ENCODE measurements around the gene SYAP1.

DNA sequence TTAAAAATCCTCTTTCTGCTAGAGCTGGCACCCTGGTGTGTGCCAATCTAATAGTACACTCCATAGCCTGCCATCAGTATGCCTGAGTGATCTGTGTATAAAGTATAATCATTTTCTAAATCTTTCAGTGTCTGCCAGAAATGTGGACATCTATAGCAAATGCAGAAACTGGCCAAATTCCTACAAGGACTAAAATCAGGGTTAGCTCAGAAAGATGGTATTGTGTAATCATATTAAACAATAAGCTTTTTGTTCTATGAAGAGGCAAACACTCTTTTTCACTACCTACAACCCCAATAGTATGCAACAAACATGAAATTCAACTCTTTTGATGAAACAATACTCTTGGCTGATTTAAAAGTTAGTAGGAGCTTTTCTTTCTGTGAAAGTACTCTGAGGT, 59.1 kb downstream of the SYAP1 start:
- TF ChIP-seq, protein P1, sequence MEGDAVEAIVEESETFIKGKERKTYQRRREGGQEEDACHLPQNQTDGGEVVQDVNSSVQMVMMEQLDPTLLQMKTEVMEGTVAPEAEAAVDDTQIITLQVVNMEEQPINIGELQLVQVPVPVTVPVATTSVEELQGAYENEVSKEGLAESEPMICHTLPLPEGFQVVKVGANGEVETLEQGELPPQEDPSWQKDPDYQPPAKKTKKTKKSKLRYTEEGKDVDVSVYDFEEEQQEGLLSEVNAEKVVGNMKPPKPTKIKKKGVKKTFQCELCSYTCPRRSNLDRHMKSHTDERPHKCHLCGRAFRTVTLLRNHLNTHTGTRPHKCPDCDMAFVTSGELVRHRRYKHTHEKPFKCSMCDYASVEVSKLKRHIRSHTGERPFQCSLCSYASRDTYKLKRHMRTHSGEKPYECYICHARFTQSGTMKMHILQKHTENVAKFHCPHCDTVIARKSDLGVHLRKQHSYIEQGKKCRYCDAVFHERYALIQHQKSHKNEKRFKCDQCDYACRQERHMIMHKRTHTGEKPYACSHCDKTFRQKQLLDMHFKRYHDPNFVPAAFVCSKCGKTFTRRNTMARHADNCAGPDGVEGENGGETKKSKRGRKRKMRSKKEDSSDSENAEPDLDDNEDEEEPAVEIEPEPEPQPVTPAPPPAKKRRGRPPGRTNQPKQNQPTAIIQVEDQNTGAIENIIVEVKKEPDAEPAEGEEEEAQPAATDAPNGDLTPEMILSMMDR (conservative IDR thresholded peaks at IDR 0.05 in 1 of 2, IDR thresholded peaks at IDR 0.05 in 1 of 2; ENCODE audit: low read depth in 1 of 2, low read length in 2 of 2), result no peak
- TF ChIP-seq EZH2 (IDR thresholded peaks at IDR 0.05; ENCODE audit: low read length, missing control alignments), result no peak

Measured in fibroblast of lung (primary cell).